ENCODE data around the gene GPR63. TPM values are rescaled to one million over a fixed set of nuclear protein-coding genes. Genes with fewer than 3 reads are reported as not detected.
A peak's percentile ranks its signal among the peaks of the same experiment; 100 is the strongest.

GPR63 gene
- total and polyA plus RNA-seq, 12 donors, result 0.37 to 4.4 (median 1.2) TPM

DNA sequence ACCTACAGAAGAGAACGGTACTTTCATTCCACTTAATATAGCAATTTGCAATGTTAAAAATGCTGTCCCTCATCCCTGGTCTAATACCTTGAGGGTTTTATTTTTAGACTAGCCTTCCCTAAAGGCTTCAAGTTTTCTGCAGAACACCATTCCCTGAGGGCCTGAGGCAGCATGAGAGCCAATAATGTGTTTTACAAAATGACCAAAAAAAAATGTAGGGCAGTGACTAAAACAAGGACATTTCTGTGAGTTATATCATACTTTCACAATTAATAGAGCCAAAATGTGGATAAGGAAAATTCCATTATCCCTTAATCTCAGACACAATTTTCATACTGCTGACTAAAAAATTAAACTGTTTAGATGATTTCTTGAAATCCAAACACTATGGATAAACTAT, 22.7 kb downstream of the GPR63 start:
- intact Hi-C loops (cut with DNase I), result no loop called here
- no peaks in the 10 kb centered on the region for H3K36me3 ChIP-seq (replicated peaks in 1 of 2)
- peaks cover 14 to 18% of the 10 kb centered on the region in 2 donors for H3K4me1 ChIP-seq (replicated peaks in 1 of 2)
- H3K9me3 ChIP-seq (replicated peaks in 1 of 3), result no peaks in the 10 kb centered on the region
- TF ChIP-seq CTCF (IDR thresholded peaks at IDR 0.05) (no peak), POLR2A (IDR thresholded peaks at IDR 0.05) (no peak)
- H3K27ac ChIP-seq, result peak overlapping the region in 2 of 5 donors; percentile 38 to 48
- WGBS, 4 donors, result 43 to 59% (median 51%) methylated on average over 1 of the region's 1 CpG
- DNase-seq, result no peak
- H3K27me3 ChIP-seq, result no peaks in the 10 kb centered on the region
- H3K4me3 ChIP-seq, result no peak overlapping the region

- no peak overlapping the region for H3K4me3 ChIP-seq
- DNase-seq, result no peak
- no peaks in the 10 kb centered on the region for H3K9me3 ChIP-seq (replicated peaks in 1 of 3)
- no peak overlapping the region for H3K27ac ChIP-seq
- intact Hi-C loops (cut with DNase I), result no loop called here
- WGBS, 4 donors, result 77 to 92% (median 89%) methylated on average over 1 of the region's 1 CpG
- no peaks in the 10 kb centered on the region for H3K36me3 ChIP-seq (replicated peaks in 1 of 2)
- H3K4me1 ChIP-seq (replicated peaks in 1 of 2), result peaks cover 27 to 40% of the 10 kb centered on the region in 2 donors
- no peaks in the 10 kb centered on the region for H3K27me3 ChIP-seq
- TF ChIP-seq CTCF (IDR thresholded peaks at IDR 0.05), result no peak
- TF ChIP-seq POLR2A (IDR thresholded peaks at IDR 0.05), result no peak
Measured at GRCh38 chr6:96812077-96812703, 25.1 kb downstream of the GPR63 start.

- Histone ChIP-seq H3K27me3 (no peaks in the 10 kb centered on the region), H3K27ac (no peak overlapping the region), H3K36me3 (replicated peaks in 1 of 2) (no peaks in the 10 kb centered on the region), H3K4me1 (replicated peaks in 1 of 2) (peaks cover 27 to 40% of the 10 kb centered on the region in 2 donors), H3K4me3 (no peak overlapping the region), H3K9me3 (replicated peaks in 1 of 3) (no peaks in the 10 kb centered on the region)
- intact Hi-C loops (cut with DNase I), result no loop called here
- DNase-seq, result no peak
- 92 to 97% (median 93%) methylated on average over 2 of the region's 2 CpGs for WGBS, 4 donors
- TF ChIP-seq POLR2A (IDR thresholded peaks at IDR 0.05), result no peak
Measured at GRCh38 chr6:96811670-96812069, 25.6 kb downstream of the GPR63 start.

DNA sequence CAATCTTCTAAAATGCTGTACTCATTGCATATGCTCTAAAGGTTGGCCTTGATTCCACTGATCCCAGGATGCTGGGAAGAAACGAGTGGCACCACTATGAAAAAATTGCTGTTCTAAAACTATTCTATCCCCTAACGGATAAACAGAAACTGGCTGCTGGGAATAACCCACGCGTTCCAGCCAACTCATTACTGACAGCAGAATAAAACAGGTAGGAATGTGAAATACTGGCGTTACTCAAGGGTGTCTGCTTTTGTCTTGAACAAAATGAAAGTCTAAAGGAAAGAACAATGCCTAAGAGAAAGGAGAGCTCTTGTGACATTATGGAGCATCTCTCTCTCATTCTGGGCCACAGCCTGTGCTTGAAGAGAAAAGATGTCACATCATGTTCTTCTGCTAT, 26.1 kb downstream of the GPR63 start:
- no peak overlapping the region for H3K4me3 ChIP-seq

More for the DNA sequence above, 26.1 kb downstream of the GPR63 start:
- Histone ChIP-seq H3K27me3 (no peaks in the 10 kb centered on the region), H3K4me1 (replicated peaks in 1 of 2) (peaks cover 27 to 35% of the 10 kb centered on the region in 2 donors), H3K36me3 (replicated peaks in 1 of 2) (no peaks in the 10 kb centered on the region), H3K27ac (no peak overlapping the region), H3K9me3 (replicated peaks in 1 of 3) (no peaks in the 10 kb centered on the region)
- no peak for TF ChIP-seq CTCF (IDR thresholded peaks at IDR 0.05)
- TF ChIP-seq POLR2A (IDR thresholded peaks at IDR 0.05), result no peak
- WGBS, 4 donors, result 89 to 95% (median 92%) methylated on average over 5 of the region's 5 CpGs
- no peak for DNase-seq
- intact Hi-C loops (cut with DNase I), result no loop called here
